ENCODE data around the gene HERC4.
"Not testable (repeated sequence)": the region's sequence is repeated elsewhere in the genome, so short reads cannot be mapped to it uniquely, and the experiment has no call there.

The HERC4 gene

GRCh38 chr10:68087685-68088401 lies 12.8 kb upstream of the HERC4 start:
- DNase-seq, result no peak

DNA sequence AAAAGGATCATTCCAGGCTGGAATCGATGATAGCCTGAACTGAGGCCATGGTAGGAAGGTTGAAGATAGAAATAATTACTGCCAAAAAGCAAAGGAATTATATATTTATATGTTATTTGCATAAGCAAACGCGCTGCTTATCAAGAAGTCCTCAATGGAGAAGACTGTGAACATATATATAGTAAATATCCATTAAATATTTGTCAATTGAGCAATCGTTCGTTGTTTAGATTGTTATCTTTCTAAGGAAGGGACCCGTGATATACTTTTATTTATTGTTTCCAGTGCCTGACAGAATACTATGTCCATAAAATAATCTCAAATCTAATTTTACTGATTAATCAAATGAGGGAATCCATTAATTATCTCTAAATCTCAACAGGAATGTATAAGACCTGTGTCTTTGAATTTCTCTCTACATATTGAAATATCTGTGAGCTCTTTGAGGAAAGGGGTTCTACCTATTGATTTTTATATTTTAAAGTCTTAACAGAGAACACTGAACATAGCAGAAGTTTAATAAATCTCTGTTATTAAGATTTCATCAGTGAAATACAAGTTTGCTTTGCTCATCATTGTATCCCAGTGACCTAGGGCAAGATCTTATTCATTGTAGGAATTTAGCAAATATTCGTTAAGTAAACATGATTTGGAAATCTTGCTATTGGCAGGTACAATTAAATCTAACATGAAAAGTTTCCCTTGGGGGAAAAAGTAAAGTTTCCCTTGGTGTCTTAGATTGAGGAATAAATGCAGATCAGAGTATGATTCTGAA lies 12.0 kb upstream of the HERC4 start:
- no peak for DNase-seq

DNA sequence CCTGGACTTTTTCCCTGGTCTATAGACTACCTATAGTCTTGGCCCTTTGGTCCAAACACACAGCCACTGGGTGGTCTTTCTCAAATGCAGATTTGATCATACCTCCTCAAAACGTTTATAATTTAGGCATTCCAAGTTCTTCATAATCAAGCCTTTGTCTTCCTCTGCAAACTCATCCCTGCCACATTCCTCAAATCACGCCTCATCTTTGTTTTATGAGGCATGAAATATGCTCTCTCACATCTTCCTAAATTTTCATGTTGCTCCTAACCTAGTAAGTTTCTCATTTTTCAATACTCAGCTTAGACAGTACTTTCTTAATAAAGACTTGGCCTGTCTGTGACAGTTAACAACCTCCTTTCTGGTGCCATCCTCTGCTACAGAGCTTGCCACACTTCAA lies 10.9 kb upstream of the HERC4 start:
- DNase-seq, result no peak

- no peak for DNase-seq
Observed at GRCh38 chr10:68084469-68084868, 9.4 kb upstream of the HERC4 start.

GRCh38 chr10:68083953-68084352 lies 8.9 kb upstream of the HERC4 start:
- DNase-seq, result no peak

GRCh38 chr10:68082872-68083271 lies 7.8 kb upstream of the HERC4 start:
- DNase-seq, result no peak

GRCh38 chr10:68081916-68082315 lies 6.8 kb upstream of the HERC4 start:
- DNase-seq, result no peak

DNA sequence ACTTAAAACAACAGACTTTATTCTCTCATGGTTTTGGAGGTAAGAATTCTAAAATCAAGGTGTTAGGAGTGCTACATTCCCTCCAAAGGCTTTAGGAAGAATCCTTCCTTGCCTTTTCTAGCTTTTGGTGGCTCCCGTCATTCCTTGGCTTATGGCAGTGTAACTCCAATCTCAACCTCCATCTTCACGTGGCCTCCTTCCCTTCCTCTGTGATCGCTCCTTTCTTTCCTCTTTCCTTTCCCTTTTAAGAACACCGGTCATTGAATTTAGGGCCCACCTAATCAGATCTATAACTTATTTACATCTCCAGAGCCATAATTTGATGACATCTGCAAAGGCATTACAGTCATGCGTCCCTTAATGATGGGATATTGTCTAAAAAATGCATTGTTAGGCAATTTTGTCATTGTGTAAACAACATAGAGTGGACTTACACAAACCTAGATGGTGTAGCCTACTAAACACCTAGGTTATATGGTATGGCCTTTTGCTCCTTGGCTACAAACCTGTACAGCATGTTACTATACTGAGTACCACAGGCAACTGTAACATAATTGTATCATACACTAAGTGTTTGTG lies 5.9 kb upstream of the HERC4 start:
- DNase-seq, result no peak

DNA sequence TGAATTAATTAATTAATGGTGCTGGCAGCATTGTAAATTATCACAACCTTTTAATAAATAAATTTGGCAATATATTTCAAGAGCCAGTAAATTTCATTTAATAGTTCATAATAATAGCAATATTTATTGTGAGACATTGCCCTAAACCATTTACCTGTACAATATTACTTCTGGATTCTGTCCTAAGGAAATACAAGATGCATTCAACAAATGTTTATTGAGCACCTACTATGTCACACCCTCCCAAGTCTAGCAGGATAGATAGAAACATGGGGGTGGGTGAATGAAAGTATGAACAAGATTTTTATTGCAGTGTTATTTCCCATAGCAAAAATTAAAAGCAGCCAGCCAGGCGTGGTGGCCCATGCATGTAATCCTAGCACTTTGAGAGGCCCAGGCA lies 4.4 kb upstream of the HERC4 start:
- no peak for DNase-seq

DNA sequence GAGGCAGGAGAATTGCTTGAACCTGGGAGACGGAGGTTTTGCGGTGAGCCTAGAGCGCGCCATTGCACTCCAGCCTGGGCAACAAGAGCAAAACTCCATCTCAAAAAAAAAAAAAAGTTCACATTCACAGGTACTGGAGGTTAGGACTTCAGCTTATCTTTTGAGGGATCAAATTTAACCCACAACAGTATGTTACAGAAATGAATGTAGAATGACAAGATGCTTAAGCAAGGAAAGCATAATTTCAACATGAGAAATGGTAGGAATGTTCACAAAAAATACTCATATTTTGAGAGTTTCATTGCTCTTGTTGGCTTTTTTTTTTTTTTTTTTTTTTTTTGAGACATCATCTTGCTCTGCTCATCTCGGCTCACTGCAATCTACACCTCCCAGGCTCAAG lies 1.9 kb upstream of the HERC4 start:
- no peak for DNase-seq

- DNase-seq, result not testable (repeated sequence)
Observed at GRCh38 chr10:68076081-68076480, 998 bp upstream of the HERC4 start.

DNA sequence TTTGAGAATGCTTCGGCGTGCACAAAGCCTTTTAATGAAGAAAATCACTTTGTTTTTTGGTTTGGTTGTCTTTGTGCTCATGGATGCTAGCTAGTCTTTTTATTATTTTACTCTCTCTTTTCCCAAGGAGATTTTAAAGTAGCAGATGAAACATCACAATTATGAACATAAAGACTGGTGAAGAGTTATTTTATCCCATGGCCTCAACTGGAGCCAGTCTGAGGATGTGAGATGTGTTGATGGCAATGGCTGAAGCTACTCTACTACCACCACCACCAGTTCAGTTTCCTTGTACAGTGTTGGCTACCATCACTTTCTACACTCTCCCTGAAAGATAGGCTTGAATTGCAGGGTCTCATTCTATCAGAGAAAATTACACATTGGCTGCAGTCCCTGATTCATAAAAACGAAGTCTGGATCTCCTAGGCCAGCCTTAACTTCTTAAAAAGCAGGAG lies 494 bp upstream of the HERC4 start:
- DNase-seq, result no peak

- no peak for DNase-seq
Observed at GRCh38 chr10:68074031-68074774, 880 bp downstream of the HERC4 start.

- DNase-seq, result no peak
Observed at GRCh38 chr10:68073631-68074030, 1.5 kb downstream of the HERC4 start.

DNA sequence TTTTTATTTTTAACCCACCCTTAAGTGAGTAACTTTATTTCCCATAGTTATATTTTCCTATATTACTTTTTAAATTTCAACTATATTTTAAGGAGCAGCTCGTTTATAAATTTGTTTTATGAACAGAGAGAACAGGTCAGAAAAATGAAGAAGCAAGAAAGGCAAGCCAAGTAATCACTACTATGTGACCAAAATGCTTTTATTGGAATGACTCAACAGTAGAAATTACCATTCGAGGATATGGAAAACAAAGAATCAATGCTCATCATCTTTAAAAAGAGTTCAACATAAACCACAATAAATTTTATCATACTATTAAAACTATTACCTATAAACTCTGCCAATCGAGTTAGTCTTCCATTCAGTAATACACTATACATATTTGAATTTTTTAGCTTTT lies 7.6 kb downstream of the HERC4 start:
- no peak for DNase-seq

DNA sequence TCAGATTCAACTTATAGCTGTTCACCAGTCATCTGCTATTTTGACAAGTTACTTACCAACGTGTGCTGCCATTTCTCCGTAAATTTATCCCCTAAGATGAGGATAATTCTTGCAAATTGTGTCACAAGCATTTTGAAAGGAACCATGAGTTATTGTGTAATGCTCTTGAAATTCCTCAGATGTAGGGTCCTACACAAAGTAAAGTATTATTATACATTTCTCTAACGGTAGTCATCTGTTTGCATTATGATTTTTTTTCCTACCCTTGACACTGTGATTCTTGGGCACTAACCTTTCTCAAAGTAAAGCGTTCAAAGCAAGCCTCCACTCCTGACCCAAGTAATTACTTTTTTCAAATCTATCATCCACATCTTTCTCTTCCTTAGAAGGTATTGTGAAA lies 8.1 kb downstream of the HERC4 start:
- no peak for DNase-seq

- no peak for DNase-seq
Observed at GRCh38 chr10:68053553-68053952, 21.5 kb downstream of the HERC4 start.

GRCh38 chr10:68052463-68052862 lies 22.6 kb downstream of the HERC4 start:
- no peak for DNase-seq

DNA sequence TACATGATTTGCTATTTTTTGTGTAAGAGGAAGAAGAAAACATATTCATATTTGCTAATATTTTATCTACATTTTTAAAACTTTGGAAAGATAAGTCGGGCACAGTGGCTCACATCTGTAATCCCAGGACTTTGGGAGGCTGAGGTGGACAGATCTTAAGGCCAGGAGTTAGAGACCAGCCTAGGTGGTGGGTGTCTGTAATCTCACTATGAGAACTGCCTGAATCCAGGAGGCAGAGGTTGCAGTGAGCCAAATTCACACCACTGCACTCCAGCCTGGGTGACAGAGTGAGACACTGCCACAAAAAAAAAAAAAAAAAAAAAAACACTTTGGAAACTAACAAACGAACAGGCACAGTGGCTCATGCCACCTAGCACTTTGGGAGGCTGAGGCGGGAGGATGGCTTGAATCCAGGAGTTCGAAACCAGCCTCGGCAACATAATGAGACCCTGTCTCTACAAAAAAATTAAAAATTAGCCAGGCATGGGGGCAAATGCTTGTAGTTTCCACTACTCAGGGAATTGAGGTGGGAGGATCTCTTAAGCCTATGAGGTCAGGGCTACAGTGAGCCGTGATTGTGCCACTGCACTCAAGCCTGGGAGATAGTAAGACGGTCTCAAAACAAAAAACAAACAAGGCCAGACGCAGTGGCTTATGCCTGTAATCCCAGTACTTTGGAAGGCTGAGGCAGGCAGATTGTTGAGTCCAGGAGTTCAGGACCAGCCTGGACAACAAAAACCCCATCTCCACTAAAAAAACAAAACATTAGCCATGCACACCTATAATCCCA lies 25.6 kb downstream of the HERC4 start:
- no peak for DNase-seq

GRCh38 chr10:68047554-68048327 lies 27.3 kb downstream of the HERC4 start:
- DNase-seq, result no peak

DNA sequence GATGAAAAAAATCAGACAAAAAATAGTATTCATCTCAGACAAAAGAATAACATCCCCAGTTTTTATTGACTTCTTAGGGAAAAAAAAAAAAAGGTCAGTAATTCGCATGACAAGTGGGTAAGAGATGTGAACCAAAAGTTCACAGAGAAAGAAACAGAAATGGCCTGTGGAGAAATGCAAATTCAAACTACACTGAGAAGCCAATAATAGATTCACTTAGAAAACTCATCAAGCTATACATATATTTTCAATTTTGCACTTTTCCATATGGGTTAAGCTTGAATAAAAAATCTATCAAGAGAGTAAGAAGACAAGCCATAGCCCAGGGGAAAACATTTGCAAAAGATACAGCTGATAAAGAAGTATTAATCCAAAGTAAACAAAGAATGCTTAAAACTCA lies 28.0 kb downstream of the HERC4 start:
- no peak for DNase-seq

DNA sequence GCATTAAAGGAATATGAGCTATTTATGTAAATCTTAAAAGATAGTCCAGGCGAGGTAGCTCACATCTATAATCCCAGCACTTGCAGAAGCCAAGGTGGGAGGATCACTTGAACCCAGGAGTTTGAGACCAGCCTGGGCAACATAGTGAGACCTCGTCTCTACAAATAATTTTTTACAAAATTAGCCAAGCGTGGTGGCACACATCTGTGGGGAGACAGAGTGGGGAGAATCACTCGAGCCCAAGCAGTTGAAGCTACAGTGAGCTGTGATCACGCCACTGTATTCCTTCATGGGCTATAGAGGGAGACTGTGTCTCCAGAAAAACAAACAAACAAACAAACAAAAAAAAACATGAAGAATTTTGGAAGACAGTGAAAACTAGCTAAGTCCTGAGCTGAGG lies 28.4 kb downstream of the HERC4 start:
- DNase-seq, result no peak

Measured in stimulated activated naive CD4-positive, alpha-beta T cell treated with Interleukin-2 at 50 U/mL for 16 hours (primary cell).